HG02870 (cell line): ENCODE measurements around the gene EXOC4.
"Not testable (repeated sequence)": the region's sequence is repeated elsewhere in the genome, so short reads cannot be mapped to it uniquely, and the experiment has no call there.

Source experiments
- ATAC-seq: cut with Tn5 transposase; IDR thresholded peaks from one replicate; pipeline ENCODE4 v1.9.1; 2021; ENCODE audit warnings: mild to moderate bottlenecking, moderate library complexity; ENCODE audit not compliant: unreplicated experiment

EXOC4 gene

GRCh38 chr7:133275008-133275407 lies 22.1 kb downstream of the EXOC4 start:
- no peak for ATAC-seq

DNA sequence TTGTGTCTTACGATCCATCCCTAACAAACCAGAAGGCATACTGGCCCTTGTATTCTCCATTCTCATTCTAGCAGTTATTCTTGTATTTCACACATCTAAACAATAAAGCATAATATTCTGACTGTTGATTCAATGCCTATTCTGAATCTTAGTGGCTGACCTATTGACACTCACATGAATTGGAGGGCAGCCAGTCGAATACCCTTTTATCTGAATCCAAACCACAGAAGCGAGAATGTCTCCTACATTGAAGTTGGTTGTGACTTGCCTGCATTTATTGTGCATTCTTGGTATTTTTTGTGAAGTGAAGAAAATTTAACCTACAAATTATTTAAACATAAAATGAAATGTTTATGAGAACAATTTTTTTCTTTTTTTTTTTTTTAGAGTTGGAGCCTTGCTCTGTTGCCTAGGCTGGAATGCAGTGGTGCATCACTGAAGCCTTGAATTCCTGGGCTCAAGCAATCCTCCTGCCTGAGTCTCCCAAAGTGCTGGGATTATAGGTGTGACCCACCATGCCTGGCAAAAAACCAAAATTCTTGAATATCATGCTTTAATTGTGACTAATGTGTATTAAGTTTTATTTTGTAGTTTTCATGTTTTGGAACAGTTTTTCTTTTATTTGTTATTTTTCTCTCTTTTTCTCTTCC lies 22.7 kb downstream of the EXOC4 start:
- ATAC-seq: no peak

DNA sequence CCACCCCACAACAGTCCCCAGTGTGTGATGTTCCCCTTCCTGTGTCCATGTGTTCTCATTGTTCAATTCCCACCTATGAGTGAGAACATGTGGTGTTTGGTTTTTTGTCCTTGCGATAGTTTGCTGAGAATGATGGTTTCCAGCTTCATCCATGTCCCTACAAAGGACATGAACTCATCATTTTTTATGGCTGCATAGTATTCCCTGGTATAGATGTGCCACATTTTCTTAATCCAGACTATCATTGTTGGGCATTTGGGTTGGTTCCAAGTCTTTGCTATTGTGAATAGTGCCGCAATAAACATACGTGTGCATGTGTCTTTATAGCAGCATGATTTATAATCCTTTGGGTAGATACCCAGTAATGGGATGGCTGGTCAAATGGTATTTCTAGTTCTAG lies 26.1 kb downstream of the EXOC4 start:
- ATAC-seq: not testable (repeated sequence)

- no peak for ATAC-seq
Observed at GRCh38 chr7:133282094-133282493, 29.2 kb downstream of the EXOC4 start.

GRCh38 chr7:133284092-133284491 lies 31.2 kb downstream of the EXOC4 start:
- no peak for ATAC-seq

- ATAC-seq: no peak
Observed at GRCh38 chr7:133288970-133289369, 36.1 kb downstream of the EXOC4 start.

DNA sequence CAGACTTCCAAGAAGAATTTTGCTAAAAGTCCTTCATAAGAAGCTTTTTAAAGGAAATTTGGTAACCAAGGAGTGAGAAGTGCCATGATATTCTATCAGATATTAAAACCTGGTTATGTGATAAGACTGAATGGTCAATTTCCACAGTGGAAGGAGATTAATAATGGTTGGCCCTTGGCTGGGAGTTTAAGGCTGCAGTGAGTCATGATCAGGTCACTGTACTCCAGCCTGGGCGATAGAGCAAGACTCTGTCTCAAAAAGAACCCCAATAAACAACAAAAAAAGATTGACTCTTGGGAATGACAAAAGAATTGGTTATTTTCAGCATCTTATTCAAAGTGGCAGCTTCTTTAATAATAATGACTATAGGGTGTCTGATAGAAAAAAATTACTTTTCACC lies 37.2 kb downstream of the EXOC4 start:
- ATAC-seq: no peak

- ATAC-seq: no peak
Observed at GRCh38 chr7:133290676-133291333, 37.9 kb downstream of the EXOC4 start.

GRCh38 chr7:133292631-133293030 lies 39.8 kb downstream of the EXOC4 start:
- ATAC-seq: no peak

GRCh38 chr7:133293384-133294160 lies 40.7 kb downstream of the EXOC4 start:
- ATAC-seq: no peak

DNA sequence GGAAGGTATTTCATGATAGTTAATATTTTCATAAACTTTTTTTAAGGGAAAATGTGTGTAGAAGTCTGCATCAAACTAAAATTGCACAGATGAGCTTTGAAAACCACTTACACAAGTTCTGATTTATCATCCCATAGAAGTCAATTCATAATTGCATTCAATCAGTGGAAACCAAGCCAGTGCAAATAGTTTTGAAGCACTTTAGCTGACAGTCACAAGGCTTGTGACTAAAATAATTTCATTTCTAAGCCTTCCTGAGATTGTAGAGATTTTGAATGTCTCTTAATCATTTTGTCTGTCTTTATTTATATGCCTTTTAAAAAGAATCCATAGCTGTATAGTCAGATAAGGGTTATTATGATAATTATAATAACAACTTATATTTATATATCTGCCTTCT lies 41.4 kb downstream of the EXOC4 start:
- ATAC-seq: no peak

DNA sequence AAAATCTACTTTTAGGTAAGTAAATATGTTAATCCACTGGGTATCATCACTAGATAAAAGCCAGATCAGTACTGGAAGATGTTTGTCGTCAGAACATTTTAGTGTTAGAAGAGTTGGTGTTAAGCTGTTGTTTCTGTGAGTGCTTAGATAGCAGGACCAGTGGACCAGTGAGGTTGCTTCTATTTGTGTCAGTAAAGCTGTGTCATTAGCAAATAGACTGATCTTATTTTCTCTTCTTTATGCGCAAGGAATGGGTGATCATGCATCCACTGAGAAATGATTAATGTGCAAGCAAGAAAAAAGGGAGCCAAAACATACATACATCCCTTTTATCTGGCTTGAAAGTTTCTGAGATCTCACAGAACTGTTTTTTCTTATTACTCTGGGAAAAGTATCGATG lies 42.6 kb downstream of the EXOC4 start:
- ATAC-seq: no peak

GRCh38 chr7:133297093-133297492 lies 44.2 kb downstream of the EXOC4 start:
- no peak for ATAC-seq

- no peak for ATAC-seq
Observed at GRCh38 chr7:133298080-133298479, 45.2 kb downstream of the EXOC4 start.

DNA sequence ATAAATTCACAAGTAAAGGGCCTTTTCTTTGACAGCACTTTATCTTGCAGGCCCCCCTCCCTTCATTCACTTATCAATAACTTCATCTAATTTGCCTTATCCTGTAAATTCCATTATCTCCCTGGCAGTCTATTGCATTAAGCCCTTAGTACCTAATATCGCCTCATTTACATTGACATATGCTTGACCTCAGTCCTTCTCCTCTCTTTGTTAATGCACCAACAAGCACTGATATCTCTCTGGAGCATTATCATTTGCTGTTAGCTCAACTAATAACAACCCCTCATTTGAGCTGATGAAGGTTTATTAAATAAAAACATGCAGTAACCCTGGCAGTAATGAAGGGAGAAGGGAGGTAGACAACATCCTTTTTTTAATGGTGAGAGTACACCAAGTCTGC lies 46.8 kb downstream of the EXOC4 start:
- ATAC-seq: no peak

GRCh38 chr7:133300088-133300487 lies 47.2 kb downstream of the EXOC4 start:
- no peak for ATAC-seq

DNA sequence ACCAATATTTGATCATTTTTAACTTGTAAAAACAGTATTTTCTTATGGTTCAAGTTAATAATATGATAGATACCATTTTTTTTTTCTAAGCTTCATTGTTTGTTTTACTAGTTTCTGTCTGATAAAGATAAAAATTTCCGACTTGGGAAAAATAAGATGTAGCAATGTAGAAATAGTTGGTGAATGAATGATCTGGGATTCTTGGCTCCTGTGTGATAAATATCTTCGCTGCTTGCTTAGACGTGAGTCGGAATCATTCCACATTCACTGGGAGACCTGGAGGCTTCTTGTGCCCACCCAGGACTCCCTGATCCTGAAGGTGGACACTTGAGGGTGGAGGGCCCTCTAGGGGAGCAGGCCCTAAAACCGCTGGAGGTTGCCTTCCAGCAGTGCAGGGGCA lies 47.9 kb downstream of the EXOC4 start:
- ATAC-seq: no peak

- no peak for ATAC-seq
Observed at GRCh38 chr7:133301444-133301843, 48.6 kb downstream of the EXOC4 start.

DNA sequence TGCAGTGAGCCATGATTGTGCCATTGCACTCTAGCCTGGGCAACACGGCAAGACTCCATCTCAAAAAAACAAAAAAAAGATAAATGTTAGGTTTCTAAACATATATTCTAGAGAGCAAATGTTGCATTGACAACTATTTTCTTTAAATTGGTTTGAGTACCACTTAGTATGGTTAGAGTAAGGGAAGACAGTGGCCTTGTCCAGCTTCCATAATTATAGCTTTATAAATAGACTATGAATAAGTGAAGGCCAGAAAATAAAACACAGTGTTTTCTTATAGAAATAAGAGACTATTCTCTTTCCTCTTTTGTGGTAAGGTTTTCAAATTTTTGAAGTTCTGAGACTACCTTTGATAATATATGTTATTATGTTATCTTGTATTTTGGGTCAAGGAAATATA lies 50.5 kb downstream of the EXOC4 start:
- no peak for ATAC-seq

GRCh38 chr7:133303931-133304330 lies 51.1 kb downstream of the EXOC4 start:
- no peak for ATAC-seq

- ATAC-seq: no peak
Observed at GRCh38 chr7:133309333-133309732, 56.5 kb downstream of the EXOC4 start.

- ATAC-seq: no peak
Observed at GRCh38 chr7:133310232-133310862, 57.5 kb downstream of the EXOC4 start.
